ENCODE results near the gene DACT1.

Gene DACT1

GRCh38 chr14:58671024-58671423 is 33.3 kb downstream of the DACT1 start:
- DNase-seq, result no peak

- DNase-seq, result no peak
Observed at GRCh38 chr14:58671436-58671835, 33.7 kb downstream of the DACT1 start.

GRCh38 chr14:58673722-58674121 is 36.0 kb downstream of the DACT1 start:
- no peak for DNase-seq

- no peak for DNase-seq
Observed at GRCh38 chr14:58677001-58677400, 39.2 kb downstream of the DACT1 start.

GRCh38 chr14:58677517-58677916 is 39.8 kb downstream of the DACT1 start:
- DNase-seq, result no peak

- DNase-seq, result no peak
Observed at GRCh38 chr14:58677996-58678395, 40.2 kb downstream of the DACT1 start.

GRCh38 chr14:58680698-58681097 is 42.9 kb downstream of the DACT1 start:
- DNase-seq, result no peak

GRCh38 chr14:58687232-58687795 is 49.6 kb downstream of the DACT1 start:
- no peak for DNase-seq

GRCh38 chr14:58690801-58691516 is 53.2 kb downstream of the DACT1 start:
- DNase-seq, result peak; percentile 100

GRCh38 chr14:58693048-58693447 is 55.3 kb downstream of the DACT1 start:
- DNase-seq, result peak; percentile 98

GRCh38 chr14:58695514-58695913 is 57.8 kb downstream of the DACT1 start:
- DNase-seq, result no peak

- DNase-seq, result peak; percentile 94
Observed at GRCh38 chr14:58697266-58697929, 59.6 kb downstream of the DACT1 start.
